ENCODE results near the gene CPEB3.

GRCh38 chr10:92328993-92329392 is 38.1 kb upstream of the CPEB3 start:
- TF ChIP-seq CTCF (IDR thresholded peaks at IDR 0.05) (no peak), POLR2A (IDR thresholded peaks at IDR 0.05) (no peak)
